Lower leg skin (tissue), 3 donors: ENCODE results near the gene IL9R.

Experiments used
- POLR2A ChIP-seq, 2 donors: fragments of 450-650 bp; IDR thresholded peaks; one replicate each; pipeline ENCODE4 v1.6.1; 2016 to 2017; ENCODE audit warnings: antibody characterized with exemption in 2 of 2, mild to moderate bottlenecking in 1 of 2, moderate library complexity in 1 of 2
- TF ChIP-seq, protein P1 (sequence below), 3 donors: fragments of 450-650 bp; IDR thresholded peaks; one replicate each; pipeline ENCODE4 v1.5.1; 2016; ENCODE audit warnings: antibody characterized with exemption in 3 of 3, mild to moderate bottlenecking in 3 of 3, moderate library complexity in 2 of 3

DNA sequence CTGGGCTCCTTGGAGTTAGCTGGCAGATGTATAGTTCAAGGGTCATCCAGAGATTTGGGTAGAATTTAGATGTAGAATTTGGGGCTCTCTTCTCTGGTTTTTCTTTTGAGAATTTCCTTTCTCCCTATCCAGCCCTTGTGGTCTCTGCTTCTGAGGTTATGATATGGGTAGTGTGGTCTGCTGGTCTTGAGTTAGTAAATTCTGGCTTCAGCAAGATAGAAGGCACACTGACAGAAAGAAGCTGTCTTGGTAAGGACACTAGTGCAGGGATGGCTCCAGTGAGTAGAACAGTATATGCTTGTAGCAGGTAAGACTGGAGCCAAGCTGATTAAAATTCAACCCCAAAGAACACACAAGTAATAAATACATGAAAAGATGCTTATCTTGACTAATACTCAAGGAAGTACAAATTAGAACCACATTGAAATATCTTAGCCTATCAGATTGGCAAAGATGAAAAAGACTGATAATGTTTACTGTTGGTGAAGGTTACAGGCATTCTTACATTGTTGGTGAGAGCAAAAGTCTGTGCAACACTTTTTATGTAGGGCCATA lies 2.1 kb upstream of the IL9R start:
- TF ChIP-seq, protein P1, sequence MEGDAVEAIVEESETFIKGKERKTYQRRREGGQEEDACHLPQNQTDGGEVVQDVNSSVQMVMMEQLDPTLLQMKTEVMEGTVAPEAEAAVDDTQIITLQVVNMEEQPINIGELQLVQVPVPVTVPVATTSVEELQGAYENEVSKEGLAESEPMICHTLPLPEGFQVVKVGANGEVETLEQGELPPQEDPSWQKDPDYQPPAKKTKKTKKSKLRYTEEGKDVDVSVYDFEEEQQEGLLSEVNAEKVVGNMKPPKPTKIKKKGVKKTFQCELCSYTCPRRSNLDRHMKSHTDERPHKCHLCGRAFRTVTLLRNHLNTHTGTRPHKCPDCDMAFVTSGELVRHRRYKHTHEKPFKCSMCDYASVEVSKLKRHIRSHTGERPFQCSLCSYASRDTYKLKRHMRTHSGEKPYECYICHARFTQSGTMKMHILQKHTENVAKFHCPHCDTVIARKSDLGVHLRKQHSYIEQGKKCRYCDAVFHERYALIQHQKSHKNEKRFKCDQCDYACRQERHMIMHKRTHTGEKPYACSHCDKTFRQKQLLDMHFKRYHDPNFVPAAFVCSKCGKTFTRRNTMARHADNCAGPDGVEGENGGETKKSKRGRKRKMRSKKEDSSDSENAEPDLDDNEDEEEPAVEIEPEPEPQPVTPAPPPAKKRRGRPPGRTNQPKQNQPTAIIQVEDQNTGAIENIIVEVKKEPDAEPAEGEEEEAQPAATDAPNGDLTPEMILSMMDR (IDR thresholded peaks at IDR 0.05), result no peak
- no peak for TF ChIP-seq POLR2A (IDR thresholded peaks at IDR 0.05)
